ENCODE measurements around the gene TACR2. TPM values are rescaled to one million over a fixed set of nuclear protein-coding genes. Genes with fewer than 3 reads are reported as not detected.

TACR2 gene
- total and polyA plus RNA-seq, 2 of the 13 experiments (the other 11 are each of a cell fraction or from before 2014, with no cell fraction given): 0.04 TPM; not detected in 1

DNA sequence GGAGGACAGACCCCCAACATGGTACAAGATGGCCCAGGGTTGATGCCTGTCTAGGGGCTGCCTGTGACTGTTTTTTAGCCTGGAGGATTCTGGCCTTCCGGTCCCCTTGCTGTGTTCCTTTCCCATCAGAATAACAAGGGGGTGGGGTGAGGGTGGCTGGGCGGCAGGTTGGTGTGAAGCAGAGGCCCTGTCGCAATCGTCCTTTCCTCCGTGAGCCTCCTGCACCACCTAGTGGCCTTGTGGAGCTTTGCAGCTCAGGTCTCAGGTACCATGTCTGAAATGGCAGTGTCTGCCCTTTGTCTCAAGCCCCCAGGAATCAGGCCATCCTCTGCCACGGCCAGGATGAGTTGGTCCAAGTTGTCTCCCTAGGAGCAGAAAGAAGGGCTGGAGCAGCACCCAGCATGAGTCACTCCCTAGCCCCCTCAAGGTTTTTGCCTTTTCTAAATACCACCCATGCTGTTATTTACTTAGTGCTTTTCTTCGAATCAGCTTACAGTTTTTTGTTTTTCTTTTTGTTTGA is 24.2 kb downstream of the TACR2 start (continued):
- no peak for TF ChIP-seq HNF1B (CRISPR knock-in tag; IDR thresholded peaks at IDR 0.05)
- no peak for TF ChIP-seq ZSCAN25 (CRISPR knock-in tag; IDR thresholded peaks at IDR 0.05)
- peak; percentile 53; the same call in 1 of the 2 replicates for TF ChIP-seq SPEN (CRISPR knock-in tag; IDR thresholded peaks at IDR 0.05; ENCODE audit: low read depth)
- TF ChIP-seq, protein P1, sequence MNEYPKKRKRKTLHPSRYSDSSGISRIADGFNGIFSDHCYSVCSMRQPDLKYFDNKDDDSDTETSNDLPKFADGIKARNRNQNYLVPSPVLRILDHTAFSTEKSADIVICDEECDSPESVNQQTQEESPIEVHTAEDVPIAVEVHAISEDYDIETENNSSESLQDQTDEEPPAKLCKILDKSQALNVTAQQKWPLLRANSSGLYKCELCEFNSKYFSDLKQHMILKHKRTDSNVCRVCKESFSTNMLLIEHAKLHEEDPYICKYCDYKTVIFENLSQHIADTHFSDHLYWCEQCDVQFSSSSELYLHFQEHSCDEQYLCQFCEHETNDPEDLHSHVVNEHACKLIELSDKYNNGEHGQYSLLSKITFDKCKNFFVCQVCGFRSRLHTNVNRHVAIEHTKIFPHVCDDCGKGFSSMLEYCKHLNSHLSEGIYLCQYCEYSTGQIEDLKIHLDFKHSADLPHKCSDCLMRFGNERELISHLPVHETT (CRISPR knock-in tag; conservative IDR thresholded peaks at IDR 0.05): no peak
- no peak for TF ChIP-seq DPF2 (CRISPR knock-in tag; IDR thresholded peaks at IDR 0.05; ENCODE audit: borderline replicate concordance, low read depth)
- TF ChIP-seq NFRKB (IDR thresholded peaks at IDR 0.05): no peak
- no peak for TF ChIP-seq ZNF230 (CRISPR knock-in tag; IDR thresholded peaks at IDR 0.05)
- TF ChIP-seq, protein P2, sequence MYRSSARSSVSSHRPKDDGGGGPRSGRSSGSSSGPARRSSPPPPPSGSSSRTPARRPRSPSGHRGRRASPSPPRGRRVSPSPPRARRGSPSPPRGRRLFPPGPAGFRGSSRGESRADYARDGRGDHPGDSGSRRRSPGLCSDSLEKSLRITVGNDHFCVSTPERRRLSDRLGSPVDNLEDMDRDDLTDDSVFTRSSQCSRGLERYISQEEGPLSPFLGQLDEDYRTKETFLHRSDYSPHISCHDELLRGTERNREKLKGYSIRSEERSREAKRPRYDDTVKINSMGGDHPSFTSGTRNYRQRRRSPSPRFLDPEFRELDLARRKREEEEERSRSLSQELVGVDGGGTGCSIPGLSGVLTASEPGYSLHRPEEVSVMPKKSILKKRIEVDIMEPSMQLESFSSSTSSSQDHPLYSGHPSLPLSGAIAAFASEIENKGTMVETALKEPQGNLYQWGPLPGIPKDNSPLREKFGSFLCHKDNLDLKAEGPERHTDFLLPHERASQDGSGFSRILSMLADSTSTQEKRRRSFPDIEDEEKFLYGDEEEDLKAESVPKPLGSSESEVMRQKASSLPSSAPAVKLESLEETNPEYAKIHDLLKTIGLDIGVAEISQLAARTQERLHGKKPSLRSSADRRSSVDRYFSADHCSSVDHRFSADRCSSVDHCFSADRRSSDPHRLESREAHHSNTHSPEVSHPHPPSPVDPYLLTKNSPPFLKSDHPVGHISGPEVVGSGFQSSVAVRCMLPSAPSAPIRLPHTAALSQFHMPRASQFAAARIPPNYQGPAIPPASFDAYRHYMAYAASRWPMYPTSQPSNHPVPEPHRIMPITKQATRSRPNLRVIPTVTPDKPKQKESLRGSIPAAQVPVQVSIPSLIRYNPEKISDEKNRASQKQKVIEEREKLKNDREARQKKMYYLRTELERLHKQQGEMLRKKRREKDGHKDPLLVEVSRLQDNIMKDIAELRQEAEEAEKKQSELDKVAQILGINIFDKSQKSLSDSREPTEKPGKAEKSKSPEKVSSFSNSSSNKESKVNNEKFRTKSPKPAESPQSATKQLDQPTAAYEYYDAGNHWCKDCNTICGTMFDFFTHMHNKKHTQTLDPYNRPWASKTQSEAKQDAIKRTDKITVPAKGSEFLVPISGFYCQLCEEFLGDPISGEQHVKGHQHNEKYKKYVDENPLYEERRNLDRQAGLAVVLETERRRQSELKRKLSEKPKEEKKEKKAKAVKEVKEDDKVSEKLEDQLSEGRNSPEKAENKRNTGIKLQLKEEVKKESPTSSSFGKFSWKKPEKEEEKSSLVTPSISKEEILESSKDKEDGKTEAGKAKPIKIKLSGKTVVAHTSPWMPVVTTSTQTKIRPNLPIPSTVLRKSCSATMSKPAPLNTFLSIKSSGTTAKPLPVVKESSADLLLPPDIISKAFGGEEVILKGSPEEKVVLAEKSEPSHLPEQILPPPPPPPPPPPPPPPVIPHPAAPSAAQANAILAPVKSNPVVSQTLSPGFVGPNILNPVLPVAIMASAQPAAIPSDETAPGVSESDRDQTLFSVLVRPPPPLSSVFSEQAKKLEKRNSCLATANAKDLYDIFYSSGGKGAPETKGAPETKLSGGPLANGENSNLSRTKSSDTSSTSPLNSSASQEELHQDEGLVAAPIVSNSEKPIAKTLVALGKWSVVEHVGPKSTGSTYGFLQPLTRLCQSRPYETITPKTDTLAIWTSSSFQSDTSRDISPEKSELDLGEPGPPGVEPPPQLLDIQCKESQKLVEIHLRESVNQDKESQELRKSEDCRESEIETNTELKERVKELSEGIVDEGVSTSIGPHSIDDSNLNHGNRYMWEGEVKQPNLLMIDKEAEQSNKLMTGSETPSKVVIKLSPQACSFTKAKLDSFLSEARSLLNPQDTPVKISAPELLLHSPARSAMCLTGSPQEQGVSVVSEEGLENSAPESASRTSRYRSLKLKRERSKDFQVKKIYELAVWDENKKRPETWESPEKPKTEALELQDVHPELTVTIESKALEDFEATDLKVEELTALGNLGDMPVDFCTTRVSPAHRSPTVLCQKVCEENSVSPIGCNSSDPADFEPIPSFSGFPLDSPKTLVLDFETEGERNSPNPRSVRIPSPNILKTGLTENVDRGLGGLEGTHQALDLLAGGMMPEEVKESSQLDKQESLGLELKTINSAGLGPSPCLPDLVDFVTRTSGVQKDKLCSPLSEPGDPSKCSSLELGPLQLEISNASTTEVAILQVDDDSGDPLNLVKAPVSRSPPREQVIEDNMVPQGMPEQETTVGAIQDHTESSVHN (CRISPR knock-in tag; IDR thresholded peaks at IDR 0.05): no peak
- TF ChIP-seq ZFP91 (CRISPR knock-in tag; IDR thresholded peaks at IDR 0.05; ENCODE audit: borderline replicate concordance): peak; percentile 49
- TF ChIP-seq, protein P3, sequence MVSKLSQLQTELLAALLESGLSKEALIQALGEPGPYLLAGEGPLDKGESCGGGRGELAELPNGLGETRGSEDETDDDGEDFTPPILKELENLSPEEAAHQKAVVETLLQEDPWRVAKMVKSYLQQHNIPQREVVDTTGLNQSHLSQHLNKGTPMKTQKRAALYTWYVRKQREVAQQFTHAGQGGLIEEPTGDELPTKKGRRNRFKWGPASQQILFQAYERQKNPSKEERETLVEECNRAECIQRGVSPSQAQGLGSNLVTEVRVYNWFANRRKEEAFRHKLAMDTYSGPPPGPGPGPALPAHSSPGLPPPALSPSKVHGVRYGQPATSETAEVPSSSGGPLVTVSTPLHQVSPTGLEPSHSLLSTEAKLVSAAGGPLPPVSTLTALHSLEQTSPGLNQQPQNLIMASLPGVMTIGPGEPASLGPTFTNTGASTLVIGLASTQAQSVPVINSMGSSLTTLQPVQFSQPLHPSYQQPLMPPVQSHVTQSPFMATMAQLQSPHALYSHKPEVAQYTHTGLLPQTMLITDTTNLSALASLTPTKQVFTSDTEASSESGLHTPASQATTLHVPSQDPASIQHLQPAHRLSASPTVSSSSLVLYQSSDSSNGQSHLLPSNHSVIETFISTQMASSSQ (IDR thresholded peaks at IDR 0.05; ENCODE audit: low read depth): no peak
- TF ChIP-seq, protein P3 (CRISPR knock-in tag; IDR thresholded peaks at IDR 0.05; ENCODE audit: borderline replicate concordance): no peak

Measured in HepG2 (cell line).